ENCODE results near the gene BTK. TPM values are rescaled to one million over a fixed set of nuclear protein-coding genes. Genes with fewer than 3 reads are reported as not detected.

The BTK gene
- under 1 TPM; 0.14 to 0.41 TPM for total RNA-seq

DNA sequence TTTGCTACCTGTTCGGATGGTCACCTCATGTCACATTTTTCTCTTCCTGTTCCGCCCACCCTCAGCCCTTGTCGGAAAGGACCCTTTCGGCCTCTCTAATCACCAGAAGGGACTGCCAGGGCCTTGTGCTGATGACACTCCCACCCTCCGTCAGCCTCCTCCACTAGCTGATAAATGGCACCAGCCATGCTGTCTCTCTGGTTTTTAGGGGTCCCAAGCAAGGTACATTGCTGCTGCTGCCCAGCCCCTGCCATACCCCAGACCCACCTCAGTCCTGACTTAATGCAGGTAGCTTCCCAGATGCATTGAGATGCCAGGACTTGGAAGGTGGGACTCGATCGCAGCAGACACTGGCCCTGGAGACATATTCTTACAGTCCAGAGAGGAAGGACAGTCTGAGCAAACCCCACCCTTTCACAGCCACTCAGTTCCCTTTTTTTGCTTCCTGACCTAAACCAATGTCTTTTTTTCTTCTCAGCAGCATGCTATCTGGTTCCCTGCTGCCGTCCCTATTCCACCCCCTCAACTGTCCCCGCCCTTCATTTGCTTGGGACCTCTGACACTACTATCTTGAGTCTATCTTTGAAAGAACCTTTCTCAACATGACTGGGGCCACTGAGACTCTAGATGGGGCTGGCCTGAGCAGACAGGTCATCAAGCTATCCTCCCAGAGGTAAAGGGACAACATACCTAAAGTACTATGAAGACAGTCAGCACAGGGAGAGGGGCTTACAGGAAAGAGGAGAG, at the start of gene BTK:
Gene BTK (minus strand): TSS at position 397 of the 747 bp plus-strand sequence. CDS start 10,907 bp downstream, outside the sequence.
- no peak within 1 kb of the TSS for H3K27ac Mint-ChIP-seq
- DNase-seq (no peak), ATAC-seq (no peak)
- H3K4me3 Mint-ChIP-seq, result no peak within 1 kb of the TSS
- CTCF ChIA-PET, result no interaction called here
- peaks cover 2% of the 10 kb centered on the region for H3K27me3 Mint-ChIP-seq
- peaks cover 9% of the 10 kb centered on the region for H3K4me1 Mint-ChIP-seq
- H3K36me3 Mint-ChIP-seq, result no peaks in the 10 kb centered on the region
- H3K9me3 Mint-ChIP-seq (ENCODE audit: low read depth), result no peaks in the 10 kb centered on the region

DNA sequence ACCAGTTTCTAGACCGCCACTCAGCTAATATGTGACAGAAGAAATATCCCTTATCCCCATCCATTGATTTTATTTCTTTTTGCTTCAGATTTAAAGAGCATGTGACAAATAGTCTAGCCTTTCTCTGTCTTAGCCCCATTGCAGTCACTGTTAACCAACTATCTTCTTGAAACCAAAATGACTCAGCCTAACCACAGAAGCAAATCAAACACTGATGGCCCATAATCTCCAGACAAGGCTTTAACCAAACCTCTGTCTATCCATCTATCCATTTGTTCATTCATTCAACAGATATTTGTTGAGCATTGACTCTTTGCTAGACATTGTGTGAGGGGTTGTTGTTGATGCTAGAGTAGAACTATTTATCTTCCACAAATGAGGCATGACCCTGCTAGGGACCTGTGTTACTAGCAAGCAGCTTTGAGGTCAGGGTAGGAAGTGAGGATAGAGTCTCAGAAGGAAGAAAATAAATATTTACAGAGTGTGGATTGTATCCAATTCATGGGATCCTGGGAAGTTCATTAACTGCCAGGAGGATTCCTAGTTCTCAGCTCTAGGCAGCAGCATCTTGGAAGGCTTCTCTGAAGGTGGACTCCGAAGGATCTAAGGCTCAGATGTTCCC, 44.6 kb upstream of the BTK start:
- DNase-seq (no peak), ATAC-seq (peak; percentile 85)
- peak overlapping the region; percentile 77 for H3K27ac Mint-ChIP-seq
- peak overlapping the region; percentile 32 for H3K4me3 Mint-ChIP-seq
- no peaks in the 10 kb centered on the region for H3K27me3 Mint-ChIP-seq
- peaks cover 18% of the 10 kb centered on the region for H3K4me1 Mint-ChIP-seq
- peaks cover 14% of the 10 kb centered on the region for H3K36me3 Mint-ChIP-seq
- CTCF ChIA-PET, result interaction anchor here (1.2 kb wide), 1 partner anchor 12 kb away, joined by 4 read pairs; no protein-coding TSS in a partner anchor
- no peaks in the 10 kb centered on the region for H3K9me3 Mint-ChIP-seq (ENCODE audit: low read depth)

DNA sequence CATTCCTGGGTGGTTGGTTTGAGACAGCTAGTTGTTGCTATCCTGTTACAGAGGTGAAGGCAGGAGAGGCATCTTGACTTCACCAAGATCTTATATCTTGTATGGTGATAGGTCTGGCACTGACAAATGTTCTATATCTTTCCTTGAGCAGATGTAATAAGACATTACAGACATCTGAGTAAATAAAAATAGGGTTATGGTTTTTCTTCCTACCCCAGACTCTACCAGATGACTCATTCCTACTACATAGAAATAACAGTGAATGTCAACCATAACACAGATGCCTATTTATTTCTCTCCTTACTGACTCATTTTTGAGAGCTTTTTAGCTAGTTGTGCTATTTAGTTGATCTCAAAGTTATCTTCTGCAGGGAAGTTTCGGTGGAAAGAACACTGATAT, 43.9 kb upstream of the BTK start:
- peak overlapping the region; percentile 32 for H3K4me3 Mint-ChIP-seq
- ATAC-seq, result peak; percentile 86

DNA sequence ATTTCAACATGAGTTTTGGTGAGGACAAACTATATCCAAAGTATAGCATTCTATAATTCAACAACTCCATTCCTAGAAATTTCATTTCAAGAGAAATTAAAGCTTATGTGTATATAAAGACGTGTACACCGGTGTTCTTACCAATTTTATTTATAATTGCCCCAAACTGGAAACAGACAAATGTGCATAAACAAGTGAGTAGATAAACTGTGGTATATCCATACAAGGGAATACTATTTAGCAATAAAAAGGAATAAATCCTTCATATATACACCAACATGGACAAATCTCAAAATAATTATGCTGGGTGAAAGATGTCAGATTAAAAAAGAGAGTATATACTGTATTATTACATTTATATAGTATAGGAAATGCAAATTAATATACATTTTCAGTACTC, 42.0 kb upstream of the BTK start:
- Mint-ChIP-seq H3K27me3 (no peaks in the 10 kb centered on the region), H3K36me3 (peaks cover 16% of the 10 kb centered on the region), H3K9me3 (ENCODE audit: low read depth) (no peaks in the 10 kb centered on the region), H3K4me1 (peaks cover 18% of the 10 kb centered on the region), H3K4me3 (no peak overlapping the region), H3K27ac (no peak overlapping the region)
- CTCF ChIA-PET, result no interaction called here
- ATAC-seq (no peak), DNase-seq (no peak)

More for the DNA sequence above, 43.9 kb upstream of the BTK start:
- CTCF ChIA-PET, result interaction anchor here (1.2 kb wide), 1 partner anchor 11 kb away, joined by 4 read pairs; no protein-coding TSS in a partner anchor
- peak overlapping the region; percentile 77 for H3K27ac Mint-ChIP-seq
- no peak for DNase-seq
- peaks cover 16% of the 10 kb centered on the region for H3K36me3 Mint-ChIP-seq
- no peaks in the 10 kb centered on the region for H3K9me3 Mint-ChIP-seq (ENCODE audit: low read depth)
- peaks cover 18% of the 10 kb centered on the region for H3K4me1 Mint-ChIP-seq
- H3K27me3 Mint-ChIP-seq, result no peaks in the 10 kb centered on the region

DNA sequence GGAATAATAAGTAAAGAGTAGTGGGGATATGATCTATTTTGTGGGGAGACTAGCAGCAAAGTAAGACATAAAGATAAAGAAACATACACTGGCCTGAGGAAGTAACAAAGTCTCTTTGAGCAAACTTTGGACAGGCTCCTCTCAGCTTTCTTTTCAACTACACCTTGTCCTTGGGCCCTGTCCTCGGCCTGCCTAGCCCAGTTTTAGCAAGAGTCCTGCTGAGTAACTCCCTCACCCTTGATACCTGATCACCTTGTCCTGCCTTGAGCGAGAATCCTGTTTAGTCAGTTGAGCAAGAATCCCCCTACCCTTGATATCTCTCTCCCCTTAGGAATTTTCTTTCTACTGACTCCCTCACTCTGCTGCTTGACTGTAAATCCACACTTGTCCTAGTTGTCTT, 33.5 kb upstream of the BTK start:
- H3K27me3 Mint-ChIP-seq, result no peaks in the 10 kb centered on the region
- H3K4me3 Mint-ChIP-seq, result peak overlapping the region; percentile 78
- ATAC-seq (no peak), DNase-seq (no peak)
- peaks cover 30% of the 10 kb centered on the region for H3K4me1 Mint-ChIP-seq
- no peak overlapping the region for H3K27ac Mint-ChIP-seq
- H3K9me3 Mint-ChIP-seq (ENCODE audit: low read depth), result no peaks in the 10 kb centered on the region
- peaks cover 3% of the 10 kb centered on the region for H3K36me3 Mint-ChIP-seq
- CTCF ChIA-PET, result interaction anchor here (1.4 kb wide), 1 partner anchor 11 kb away, joined by 4 read pairs; no protein-coding TSS in a partner anchor

DNA sequence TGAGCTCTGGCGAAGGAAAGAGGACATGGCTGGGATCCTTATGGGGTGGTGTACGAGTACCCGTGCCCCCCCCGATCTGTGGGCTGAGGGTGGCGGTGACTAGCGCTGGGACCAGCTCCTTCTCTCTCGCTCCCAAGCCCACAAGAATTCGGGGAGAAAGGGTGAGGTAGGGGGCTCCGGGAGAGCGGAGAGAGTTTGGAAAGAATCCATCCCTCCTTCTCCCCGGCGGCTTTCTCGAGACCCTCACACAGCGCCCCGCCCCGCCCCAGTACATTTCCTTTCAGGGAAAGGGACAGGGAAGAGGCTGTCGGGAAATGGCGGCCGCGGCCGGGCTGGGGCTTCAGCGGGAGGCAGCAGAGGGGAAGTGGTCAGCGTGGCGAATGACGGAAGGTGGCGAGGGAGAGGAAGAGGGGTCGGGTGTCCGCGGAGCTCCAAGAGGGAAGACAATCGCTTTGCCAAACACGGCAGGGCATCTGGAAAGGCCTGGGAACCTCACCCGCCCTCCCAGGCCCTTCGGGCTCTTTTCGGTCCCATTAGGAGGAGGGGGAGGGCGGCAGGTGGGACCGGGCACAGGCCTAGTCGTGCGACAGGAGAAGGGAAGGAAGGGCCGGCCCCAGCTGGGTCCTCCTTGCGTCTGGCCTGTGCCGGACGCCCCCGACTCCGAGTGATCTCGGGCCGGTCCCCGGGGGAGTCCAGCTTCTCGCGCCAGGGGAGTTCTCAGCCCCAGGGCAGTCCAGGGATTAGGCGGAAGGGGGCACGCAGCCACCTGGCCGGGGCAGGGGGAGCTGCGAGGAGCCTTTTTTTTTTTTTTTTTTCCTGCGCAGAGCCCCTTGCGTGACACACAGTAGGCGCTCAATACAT, 32.2 kb upstream of the BTK start:
- ATAC-seq (peak; percentile 70), DNase-seq (peak; percentile 60)
- peak overlapping the region; percentile 91 for H3K27ac Mint-ChIP-seq
- H3K36me3 Mint-ChIP-seq, result peaks cover 5% of the 10 kb centered on the region
- peaks cover 32% of the 10 kb centered on the region for H3K4me1 Mint-ChIP-seq
- H3K4me3 Mint-ChIP-seq, result peak overlapping the region; percentile 78
- H3K27me3 Mint-ChIP-seq, result no peaks in the 10 kb centered on the region
- no peaks in the 10 kb centered on the region for H3K9me3 Mint-ChIP-seq (ENCODE audit: low read depth)
- CTCF ChIA-PET, result interaction anchor here (0.6 to 1.8 kb wide), 7 partner anchors 8 to 385 kb away, joined by 3 to 8 read pairs (median 4); no protein-coding TSS in a partner anchor

DNA sequence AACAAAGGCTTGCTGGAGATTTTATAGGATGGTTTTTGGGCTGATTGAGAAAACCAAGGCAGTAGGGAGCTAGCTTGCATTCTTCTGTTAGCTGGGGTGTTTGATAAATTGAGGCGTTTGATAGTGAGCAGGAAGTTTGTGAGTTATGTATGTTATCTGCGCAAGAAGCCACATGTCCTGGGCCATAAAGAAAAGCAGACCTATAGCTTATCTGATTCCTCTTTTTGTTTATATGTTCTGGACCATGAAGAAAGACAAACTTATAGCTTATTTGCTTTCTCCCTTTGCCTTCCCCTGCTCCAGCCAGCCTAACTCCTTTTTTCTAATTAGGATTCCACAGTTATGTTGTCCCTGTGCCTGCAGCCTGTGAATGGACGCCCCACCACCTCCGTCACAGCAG, 31.2 kb upstream of the BTK start:
- ATAC-seq (no peak), DNase-seq (no peak)
- Mint-ChIP-seq H3K4me1 (peaks cover 42% of the 10 kb centered on the region), H3K9me3 (ENCODE audit: low read depth) (no peaks in the 10 kb centered on the region), H3K27ac (peak overlapping the region; percentile 91), H3K27me3 (no peaks in the 10 kb centered on the region), H3K4me3 (peak overlapping the region; percentile 78), H3K36me3 (peaks cover 15% of the 10 kb centered on the region)
- CTCF ChIA-PET, result interaction anchor here (0.6 to 1.7 kb wide), 3 partner anchors 49 to 1253 kb away, joined by 3 read pairs; no protein-coding TSS in a partner anchor

DNA sequence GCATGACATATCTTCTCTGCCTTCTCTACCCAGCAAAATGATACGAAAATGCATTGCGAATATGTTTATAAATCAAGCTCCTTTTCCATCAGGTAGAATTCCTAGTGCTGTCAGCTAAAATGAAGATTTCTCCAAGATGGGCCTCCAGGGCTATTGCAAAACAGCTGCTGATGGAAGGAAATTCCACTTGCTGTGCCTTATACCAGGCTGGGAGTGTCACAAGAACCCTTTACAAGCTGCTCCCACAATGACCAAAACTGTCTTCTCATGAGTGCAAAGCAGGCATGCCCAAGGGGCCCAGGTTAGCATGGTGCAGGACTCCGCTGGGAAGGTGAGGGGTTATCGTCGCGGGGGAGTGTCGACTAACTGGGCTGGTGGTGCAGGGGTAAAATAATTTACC, 30.7 kb upstream of the BTK start:
- Mint-ChIP-seq H3K4me3 (no peak overlapping the region), H3K9me3 (ENCODE audit: low read depth) (no peaks in the 10 kb centered on the region), H3K36me3 (peaks cover 20% of the 10 kb centered on the region), H3K27ac (peak overlapping the region; percentile 43), H3K4me1 (peaks cover 45% of the 10 kb centered on the region), H3K27me3 (no peaks in the 10 kb centered on the region)
- DNase-seq (no peak), ATAC-seq (no peak)
- CTCF ChIA-PET, result interaction anchor here (0.7 to 1.5 kb wide), 2 partner anchors 201 to 387 kb away, joined by 3 read pairs; partner anchors contain the start of gene ARMCX6

DNA sequence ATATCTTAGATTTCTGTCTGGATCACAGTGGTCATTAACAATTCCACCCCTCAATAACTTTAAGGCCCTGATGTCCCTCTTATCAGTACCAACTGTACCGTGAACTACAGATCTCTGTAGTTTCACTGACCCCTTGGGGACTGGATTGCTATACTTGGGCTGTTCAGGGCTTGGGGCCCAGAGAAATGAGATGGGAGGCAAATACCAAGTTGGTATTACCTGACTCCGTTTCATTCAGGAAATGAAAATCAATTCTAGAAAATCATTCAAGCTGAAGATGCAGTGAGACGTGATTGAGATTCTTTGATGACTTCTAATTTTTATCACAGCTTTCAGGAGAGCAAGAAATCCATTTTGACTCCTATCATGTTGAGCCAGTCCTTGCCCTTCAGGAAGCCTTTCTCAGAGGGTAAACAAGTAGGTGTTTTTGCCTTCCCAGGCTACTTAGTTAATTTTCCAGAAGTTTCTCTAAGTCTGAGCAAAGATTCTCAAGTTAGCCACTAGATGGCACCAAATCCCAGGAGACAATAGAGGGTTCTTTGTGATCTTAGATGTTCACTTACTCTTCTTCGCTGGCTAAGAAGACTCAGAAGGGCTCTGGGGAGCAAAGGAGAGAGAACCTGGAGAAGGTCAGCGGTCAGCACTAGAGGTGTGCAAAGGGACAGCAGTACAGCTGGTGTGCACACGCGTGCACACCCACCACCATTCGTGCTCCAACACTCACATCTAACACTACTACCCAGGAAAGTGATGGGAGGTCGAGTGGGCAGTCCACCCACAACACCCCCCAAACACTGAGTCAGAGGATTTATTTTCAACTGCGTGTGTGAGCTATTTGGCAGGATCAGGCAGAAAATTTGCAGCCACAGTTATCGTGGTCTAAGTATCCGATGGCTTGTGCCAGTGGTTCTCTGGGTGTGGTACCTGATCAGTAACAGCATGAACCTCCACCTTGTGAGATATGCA, 29.5 kb upstream of the BTK start:
- no peak overlapping the region for H3K4me3 Mint-ChIP-seq
- CTCF ChIA-PET, result interaction anchor here (0.6 to 1.9 kb wide), 6 partner anchors 25 to 388 kb away, joined by 3 to 4 read pairs (median 3); partner anchors contain the start of genes ARMCX6 and RPL36A
- peaks cover 51% of the 10 kb centered on the region for H3K4me1 Mint-ChIP-seq
- ATAC-seq, result peak; percentile 60
- peak overlapping the region; percentile 61 for H3K27ac Mint-ChIP-seq
- no peaks in the 10 kb centered on the region for H3K9me3 Mint-ChIP-seq (ENCODE audit: low read depth)
- peak; percentile 42 for DNase-seq
- H3K27me3 Mint-ChIP-seq, result no peaks in the 10 kb centered on the region
- peaks cover 25% of the 10 kb centered on the region for H3K36me3 Mint-ChIP-seq

DNA sequence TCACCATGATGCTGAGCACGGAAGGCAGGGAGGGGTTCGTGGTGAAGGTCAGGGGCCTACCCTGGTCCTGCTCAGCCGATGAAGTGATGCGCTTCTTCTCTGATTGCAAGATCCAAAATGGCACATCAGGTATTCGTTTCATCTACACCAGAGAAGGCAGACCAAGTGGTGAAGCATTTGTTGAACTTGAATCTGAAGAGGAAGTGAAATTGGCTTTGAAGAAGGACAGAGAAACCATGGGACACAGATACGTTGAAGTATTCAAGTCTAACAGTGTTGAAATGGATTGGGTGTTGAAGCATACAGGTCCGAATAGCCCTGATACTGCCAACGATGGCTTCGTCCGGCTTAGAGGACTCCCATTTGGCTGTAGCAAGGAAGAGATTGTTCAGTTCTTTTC, 26.0 kb upstream of the BTK start:
- ATAC-seq (no peak), DNase-seq (no peak)
- H3K27ac Mint-ChIP-seq, result no peak overlapping the region
- no peaks in the 10 kb centered on the region for H3K9me3 Mint-ChIP-seq (ENCODE audit: low read depth)
- no peaks in the 10 kb centered on the region for H3K27me3 Mint-ChIP-seq
- H3K4me3 Mint-ChIP-seq, result no peak overlapping the region
- H3K4me1 Mint-ChIP-seq, result peaks cover 42% of the 10 kb centered on the region
- peaks cover 27% of the 10 kb centered on the region for H3K36me3 Mint-ChIP-seq
- CTCF ChIA-PET, result no interaction called here

DNA sequence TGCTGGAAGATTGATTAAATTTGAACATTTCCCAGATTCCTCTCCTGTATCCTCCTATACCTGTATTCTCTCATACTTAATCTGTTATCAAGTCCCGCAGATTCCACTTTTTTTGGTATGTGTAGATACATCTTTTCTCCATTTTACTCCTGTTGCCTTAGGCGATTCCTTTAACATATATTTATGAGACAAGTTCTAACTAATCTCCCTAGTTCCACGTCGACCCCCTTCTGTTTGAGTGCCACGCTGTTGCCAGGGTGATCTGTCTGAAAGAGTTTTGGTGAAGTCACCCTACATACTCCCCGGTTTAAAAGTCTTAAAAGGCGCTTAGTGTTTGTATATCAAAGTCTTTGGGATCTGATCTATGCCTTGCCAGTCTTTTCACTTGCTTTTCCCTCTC, 24.5 kb upstream of the BTK start:
- ATAC-seq, result no peak
- CTCF ChIA-PET, result no interaction called here
- H3K27me3 Mint-ChIP-seq, result no peaks in the 10 kb centered on the region
- H3K4me1 Mint-ChIP-seq, result peaks cover 39% of the 10 kb centered on the region
- no peaks in the 10 kb centered on the region for H3K9me3 Mint-ChIP-seq (ENCODE audit: low read depth)
- no peak for DNase-seq
- H3K4me3 Mint-ChIP-seq, result peak overlapping the region; percentile 55
- H3K27ac Mint-ChIP-seq, result peak overlapping the region; percentile 75
- H3K36me3 Mint-ChIP-seq, result peaks cover 27% of the 10 kb centered on the region

DNA sequence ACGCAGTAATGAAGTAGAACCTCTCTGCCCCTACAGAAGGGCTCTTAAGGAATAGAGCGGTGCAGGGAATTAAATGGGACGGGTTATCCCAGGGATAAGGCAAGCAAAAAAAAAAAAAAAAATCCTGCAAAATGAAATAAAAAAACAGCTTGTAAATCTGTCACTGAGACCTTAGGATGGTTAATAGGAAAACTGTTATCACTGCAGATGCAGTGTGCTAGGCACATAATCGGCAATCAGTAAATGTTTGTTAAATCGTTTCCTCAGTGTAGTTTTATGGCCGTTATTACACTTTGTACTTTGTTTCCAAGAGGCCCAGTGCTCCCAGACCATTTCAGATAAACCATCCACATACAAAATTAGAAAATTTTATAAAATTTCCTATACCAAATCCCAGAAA, 23.1 kb upstream of the BTK start:
- no peak for DNase-seq
- H3K9me3 Mint-ChIP-seq (ENCODE audit: low read depth), result no peaks in the 10 kb centered on the region
- H3K4me3 Mint-ChIP-seq, result peak overlapping the region; percentile 98
- peaks cover 29% of the 10 kb centered on the region for H3K36me3 Mint-ChIP-seq
- CTCF ChIA-PET, result no interaction called here
- peak overlapping the region; percentile 98 for H3K27ac Mint-ChIP-seq
- no peak for ATAC-seq
- H3K4me1 Mint-ChIP-seq, result peaks cover 35% of the 10 kb centered on the region
- no peaks in the 10 kb centered on the region for H3K27me3 Mint-ChIP-seq

All from activated CD8-positive, alpha-beta memory T cell treated with anti-CD3 and anti-CD28 coated beads, Interleukin-2, amount 10 ng/mL, durations not matched to agents 7 days and 5 days (primary cell).